ENCODE results near the gene PNO1.

DNA sequence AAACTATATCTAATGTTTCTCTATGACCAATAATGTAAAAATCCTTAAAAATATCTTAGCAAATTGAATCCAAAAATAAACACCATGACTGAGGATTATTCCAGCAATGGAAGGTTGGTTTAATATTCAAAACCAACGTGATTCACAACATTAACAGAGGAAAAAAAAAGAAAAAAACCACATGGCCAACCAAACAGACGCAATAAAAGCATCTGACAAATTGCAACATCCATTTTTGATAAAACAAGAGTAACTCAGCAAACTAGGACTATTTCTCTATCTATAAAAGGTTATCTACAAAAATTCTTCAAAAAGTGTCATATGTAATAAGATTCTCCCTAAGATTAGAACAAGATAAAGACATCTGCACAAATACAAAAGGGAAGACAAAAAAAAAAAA, 65.7 kb downstream of the PNO1 start:
- TF ChIP-seq, protein P1, sequence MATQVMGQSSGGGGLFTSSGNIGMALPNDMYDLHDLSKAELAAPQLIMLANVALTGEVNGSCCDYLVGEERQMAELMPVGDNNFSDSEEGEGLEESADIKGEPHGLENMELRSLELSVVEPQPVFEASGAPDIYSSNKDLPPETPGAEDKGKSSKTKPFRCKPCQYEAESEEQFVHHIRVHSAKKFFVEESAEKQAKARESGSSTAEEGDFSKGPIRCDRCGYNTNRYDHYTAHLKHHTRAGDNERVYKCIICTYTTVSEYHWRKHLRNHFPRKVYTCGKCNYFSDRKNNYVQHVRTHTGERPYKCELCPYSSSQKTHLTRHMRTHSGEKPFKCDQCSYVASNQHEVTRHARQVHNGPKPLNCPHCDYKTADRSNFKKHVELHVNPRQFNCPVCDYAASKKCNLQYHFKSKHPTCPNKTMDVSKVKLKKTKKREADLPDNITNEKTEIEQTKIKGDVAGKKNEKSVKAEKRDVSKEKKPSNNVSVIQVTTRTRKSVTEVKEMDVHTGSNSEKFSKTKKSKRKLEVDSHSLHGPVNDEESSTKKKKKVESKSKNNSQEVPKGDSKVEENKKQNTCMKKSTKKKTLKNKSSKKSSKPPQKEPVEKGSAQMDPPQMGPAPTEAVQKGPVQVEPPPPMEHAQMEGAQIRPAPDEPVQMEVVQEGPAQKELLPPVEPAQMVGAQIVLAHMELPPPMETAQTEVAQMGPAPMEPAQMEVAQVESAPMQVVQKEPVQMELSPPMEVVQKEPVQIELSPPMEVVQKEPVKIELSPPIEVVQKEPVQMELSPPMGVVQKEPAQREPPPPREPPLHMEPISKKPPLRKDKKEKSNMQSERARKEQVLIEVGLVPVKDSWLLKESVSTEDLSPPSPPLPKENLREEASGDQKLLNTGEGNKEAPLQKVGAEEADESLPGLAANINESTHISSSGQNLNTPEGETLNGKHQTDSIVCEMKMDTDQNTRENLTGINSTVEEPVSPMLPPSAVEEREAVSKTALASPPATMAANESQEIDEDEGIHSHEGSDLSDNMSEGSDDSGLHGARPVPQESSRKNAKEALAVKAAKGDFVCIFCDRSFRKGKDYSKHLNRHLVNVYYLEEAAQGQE (IDR thresholded peaks at IDR 0.05; ENCODE audit: insufficient read depth in 1 of 2, low read depth in 2 of 2, low read length in 2 of 2) = no peak
- TF ChIP-seq POLR2AphosphoS5 (IDR thresholded peaks at IDR 0.05; ENCODE audit: low read depth, low read length) (no peak), SIN3A (IDR thresholded peaks at IDR 0.05; ENCODE audit: borderline replicate concordance, insufficient read depth, low read length) (no peak), TAF1 (IDR thresholded peaks at IDR 0.05; ENCODE audit: borderline replicate concordance, insufficient read depth, low read length) (no peak)

All from PFSK-1 (cell line).